SH-SY5Y (cell line): ENCODE results near the gene CDH15.

Experiments
- GATA2 ChIP-seq: IDR thresholded peaks from 2 replicates; pipeline ENCODE4 v1.6.1; 2011; ENCODE audit warnings: mild to moderate bottlenecking, low read depth, low read length
- GATA3 ChIP-seq: IDR thresholded peaks from 2 replicates; pipeline ENCODE4 v1.6.1; 2011; ENCODE audit warnings: low read depth, mild to moderate bottlenecking, low read length, moderate library complexity

GRCh38 chr16:89170346-89171215, 967 bp upstream of the CDH15 start:
- TF ChIP-seq GATA3 (no peak), GATA2 (no peak)
